BJ (cell line): ENCODE measurements around the gene IGLL5. TPM values are rescaled to one million over a fixed set of nuclear protein-coding genes. Genes with fewer than 3 reads are reported as not detected.

ENCODE experiments used
- CTCF ChIA-PET: fragments of 350-600 bp; formaldehyde crosslinking; extraction: SDS; loops from one replicate; lab custom pipeline; 2021; ENCODE audit warnings: antibody characterized with exemption, inconsistent platforms; lab: Yijun Ruan, JAX
- POLR2A ChIA-PET: fragments of 300-600 bp; sonication (Branson Sonifier 250); formaldehyde crosslinking; extraction: SDS; loops from one replicate; lab custom pipeline; 2021; ENCODE audit warnings: antibody characterized with exemption; lab: Charles Lee
- DNase-seq: peaks from one replicate; pipeline ENCODE4 v3.0.0-alpha.2; 2011; ENCODE audit warnings: low read depth
- H3K27me3 ChIP-seq: 2 replicates; pipeline ENCODE4 v1.6.0; 2011; ENCODE audit warnings: low read length; ENCODE audit not compliant: control insufficient read depth, insufficient read depth
- H3K36me3 ChIP-seq: 2 replicates; pipeline ENCODE4 v1.5.1; 2011; ENCODE audit warnings: low read length; ENCODE audit not compliant: control insufficient read depth, insufficient read depth
- H3K4me3 ChIP-seq: 2 replicates; pipeline ENCODE4 v1.5.1; 2011; ENCODE audit warnings: low read depth, mild to moderate bottlenecking, control low read depth, low read length
- polyA plus RNA-seq: library from polyadenylated mRNA; depleted of rRNA; stranded (reverse); fragments of >200 nt; gene quantifications from 2 replicates; pipeline ENCODE4 v1.2.3, GENCODE V29; 2011
- TF ChIP-seq, protein P1 (sequence below): IDR thresholded peaks from 2 replicates; pipeline ENCODE4 v1.5.1; 2011; ENCODE audit warnings: low read depth, mild to moderate bottlenecking, control low read depth, inconsistent platforms, low read length, moderate library complexity; ENCODE audit not compliant: insufficient read depth

The IGLL5 gene
- polyA plus RNA-seq, 1 experiment: not detected

DNA sequence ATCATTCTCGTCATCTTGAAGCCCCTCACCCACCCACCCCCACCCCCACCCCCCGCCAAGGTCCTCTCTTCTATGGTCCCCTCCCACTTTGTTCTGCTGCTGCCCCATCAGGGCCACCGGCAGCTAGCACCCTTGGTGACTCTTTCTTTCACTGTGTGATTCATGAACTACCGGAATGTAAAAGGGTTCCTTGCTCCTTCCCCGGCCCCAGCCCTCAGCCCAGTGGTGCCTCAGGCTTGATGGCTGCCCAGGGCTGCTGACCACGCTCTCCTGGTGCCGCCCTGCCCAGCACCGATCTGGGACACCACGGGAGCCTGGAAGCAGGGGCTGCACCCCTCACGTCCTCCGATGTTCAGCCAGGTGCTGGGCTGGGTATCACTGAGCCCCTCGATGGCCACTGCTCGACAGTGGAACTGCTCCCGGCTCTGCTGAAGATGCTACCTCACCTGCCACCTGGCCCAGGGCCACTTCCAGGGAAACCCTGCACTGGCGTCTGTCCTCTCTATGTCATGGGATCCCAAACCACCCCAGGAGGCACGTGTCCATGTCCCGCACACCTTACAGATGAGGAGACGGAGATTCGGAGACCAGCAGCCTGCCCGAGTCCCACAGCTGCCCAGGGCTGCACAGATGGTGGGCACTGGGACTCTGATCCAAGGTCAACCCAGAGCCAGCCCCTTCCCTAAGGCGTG is 39.7 kb downstream of the IGLL5 start:
- Histone ChIP-seq H3K4me3 (no peak overlapping the region), H3K27me3 (no peaks in the 10 kb centered on the region), H3K36me3 (no peaks in the 10 kb centered on the region)
- DNase-seq: no peak
- CTCF ChIA-PET: no interaction called here
- POLR2A ChIA-PET: no interaction called here
- TF ChIP-seq, protein P1, sequence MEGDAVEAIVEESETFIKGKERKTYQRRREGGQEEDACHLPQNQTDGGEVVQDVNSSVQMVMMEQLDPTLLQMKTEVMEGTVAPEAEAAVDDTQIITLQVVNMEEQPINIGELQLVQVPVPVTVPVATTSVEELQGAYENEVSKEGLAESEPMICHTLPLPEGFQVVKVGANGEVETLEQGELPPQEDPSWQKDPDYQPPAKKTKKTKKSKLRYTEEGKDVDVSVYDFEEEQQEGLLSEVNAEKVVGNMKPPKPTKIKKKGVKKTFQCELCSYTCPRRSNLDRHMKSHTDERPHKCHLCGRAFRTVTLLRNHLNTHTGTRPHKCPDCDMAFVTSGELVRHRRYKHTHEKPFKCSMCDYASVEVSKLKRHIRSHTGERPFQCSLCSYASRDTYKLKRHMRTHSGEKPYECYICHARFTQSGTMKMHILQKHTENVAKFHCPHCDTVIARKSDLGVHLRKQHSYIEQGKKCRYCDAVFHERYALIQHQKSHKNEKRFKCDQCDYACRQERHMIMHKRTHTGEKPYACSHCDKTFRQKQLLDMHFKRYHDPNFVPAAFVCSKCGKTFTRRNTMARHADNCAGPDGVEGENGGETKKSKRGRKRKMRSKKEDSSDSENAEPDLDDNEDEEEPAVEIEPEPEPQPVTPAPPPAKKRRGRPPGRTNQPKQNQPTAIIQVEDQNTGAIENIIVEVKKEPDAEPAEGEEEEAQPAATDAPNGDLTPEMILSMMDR: no peak

DNA sequence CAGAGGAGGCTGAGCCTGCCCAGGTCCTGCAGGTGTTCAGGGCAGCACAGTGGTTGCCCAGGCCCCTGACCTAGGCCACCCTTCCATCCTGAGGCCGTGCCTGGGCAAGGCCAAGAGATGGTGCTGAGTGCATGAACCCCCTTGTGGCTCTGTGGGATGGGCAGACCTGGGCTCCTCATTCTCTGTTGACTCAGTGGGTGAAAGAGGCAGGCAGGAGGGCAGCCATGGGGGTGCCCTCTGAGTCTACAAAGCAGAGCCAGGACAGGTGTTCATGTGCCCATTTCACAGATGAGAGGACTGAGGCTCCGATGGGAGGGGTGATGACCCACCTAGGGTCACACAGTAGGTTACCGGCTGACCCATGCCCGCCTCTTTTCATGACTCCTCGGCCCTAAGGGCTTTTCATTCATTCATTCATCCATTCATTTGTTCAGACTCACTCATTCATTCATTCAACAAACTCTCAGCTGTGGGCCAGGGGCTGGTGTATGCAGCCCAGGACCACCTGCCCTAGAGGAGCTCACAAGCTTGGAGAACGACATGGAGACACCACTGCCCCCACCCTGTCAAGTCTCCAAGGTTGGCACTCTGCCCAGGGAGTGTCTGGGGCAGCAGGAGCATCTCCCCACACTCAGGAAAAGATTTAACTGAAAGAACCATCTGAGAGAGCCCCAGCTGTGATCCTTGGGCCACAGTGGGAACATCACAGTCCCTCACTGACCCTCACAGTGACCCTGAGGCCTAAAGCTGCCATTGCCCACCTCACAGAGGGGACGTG is 40.5 kb downstream of the IGLL5 start:
- TF ChIP-seq, protein P1: no peak
- H3K36me3 ChIP-seq: no peaks in the 10 kb centered on the region
- ChIA-PET POLR2A (no interaction called here), CTCF (interaction anchor here (1.2 to 1.3 kb wide), 2 partner anchors 28 to 32 kb away, joined by 3 to 4 read pairs; no protein-coding TSS in a partner anchor)
- H3K4me3 ChIP-seq: no peak overlapping the region
- H3K27me3 ChIP-seq: no peaks in the 10 kb centered on the region
- DNase-seq: no peak

DNA sequence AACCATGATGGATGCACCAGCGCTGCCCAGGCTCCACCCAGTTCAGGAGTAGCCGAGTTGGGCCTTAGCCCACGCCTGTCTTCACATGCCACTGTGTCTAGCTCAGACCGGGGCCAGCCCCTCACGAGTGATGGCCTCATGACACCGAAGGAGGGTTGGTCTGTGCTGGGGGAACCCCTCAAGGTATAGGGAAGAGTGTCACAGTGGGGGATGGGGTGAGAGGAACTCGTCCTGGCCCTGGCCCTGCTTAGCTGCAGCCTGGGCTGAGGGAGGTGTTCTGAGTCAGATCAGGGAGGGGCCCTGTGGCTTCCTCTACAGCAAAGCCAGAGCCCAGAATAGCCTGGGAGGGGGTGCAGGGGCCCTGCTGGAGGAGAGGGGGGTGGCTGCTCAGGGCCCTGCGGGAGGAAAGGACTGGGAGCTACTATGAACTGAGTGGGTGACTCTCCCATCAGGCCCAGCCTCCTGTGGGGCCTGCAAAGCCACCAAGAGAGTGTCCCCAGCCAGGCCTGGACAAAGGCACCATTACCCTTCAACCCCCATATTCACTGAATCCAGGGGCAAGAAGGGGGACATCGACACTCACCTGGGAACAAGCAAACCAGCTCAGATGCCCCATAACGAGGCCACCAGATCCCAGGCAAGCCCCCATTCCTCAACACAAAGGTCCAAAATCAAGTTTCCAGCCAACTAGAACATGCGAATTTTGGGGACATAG is 41.2 kb downstream of the IGLL5 start:
- TF ChIP-seq, protein P1: no peak
- Histone ChIP-seq H3K27me3 (no peaks in the 10 kb centered on the region), H3K4me3 (no peak overlapping the region), H3K36me3 (no peaks in the 10 kb centered on the region)
- no peak for DNase-seq
- ChIA-PET CTCF (interaction anchor here (1.2 to 1.3 kb wide), 2 partner anchors 27 to 31 kb away, joined by 3 to 4 read pairs; no protein-coding TSS in a partner anchor), POLR2A (no interaction called here)

DNA sequence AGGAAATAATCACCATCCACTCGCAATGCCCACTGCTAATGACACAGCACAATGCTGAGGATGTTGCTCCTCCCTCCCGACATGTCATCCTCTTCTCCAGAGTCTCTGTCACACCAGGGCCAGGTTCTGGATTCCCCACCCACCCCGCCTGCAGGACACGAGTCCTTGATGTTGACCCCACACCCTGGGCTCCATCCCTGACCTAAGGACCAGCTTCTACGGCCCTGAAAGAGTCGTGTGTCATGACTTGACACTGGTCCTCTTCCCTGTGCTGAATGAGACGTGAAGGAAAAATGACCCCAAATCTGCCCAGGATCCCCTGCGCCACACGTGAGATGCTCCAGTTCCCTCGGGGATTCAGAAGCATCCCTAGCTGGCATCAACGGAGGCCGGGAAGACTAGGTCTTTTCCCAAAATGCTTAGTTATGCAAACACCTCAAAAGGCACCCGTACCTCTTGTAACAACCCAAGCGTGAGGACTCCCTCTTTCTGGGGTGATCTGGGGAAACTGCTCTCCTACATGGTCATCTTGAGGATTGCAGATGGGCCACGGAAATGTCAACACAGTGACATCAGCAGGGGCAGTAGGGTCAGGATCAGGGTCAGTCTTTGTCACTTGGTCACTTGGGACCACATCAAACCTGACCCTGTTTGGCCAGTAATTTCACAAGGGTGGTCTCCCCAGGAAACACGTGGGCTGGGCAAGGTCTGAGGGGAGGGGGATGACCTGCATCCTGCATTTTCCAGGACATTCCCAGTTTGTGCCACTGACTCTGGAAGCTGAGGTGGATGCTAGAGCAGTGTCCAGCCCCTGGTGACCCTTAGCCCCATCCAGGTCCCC is 42.0 kb downstream of the IGLL5 start:
- H3K36me3 ChIP-seq: no peaks in the 10 kb centered on the region
- H3K4me3 ChIP-seq: no peak overlapping the region
- TF ChIP-seq, protein P1: no peak
- POLR2A ChIA-PET: no interaction called here
- CTCF ChIA-PET: interaction anchor here (1.3 kb wide), 1 partner anchor 30 kb away, joined by 3 read pairs; no protein-coding TSS in a partner anchor
- H3K27me3 ChIP-seq: no peaks in the 10 kb centered on the region
- no peak for DNase-seq
